Measurements from ENCODE around the gene SPP2.

Gene SPP2

GRCh38 chr2:234078129-234078528 is 27.6 kb downstream of the SPP2 start:
- H3K27me3 ChIP-seq (replicated peaks; ENCODE audit: control insufficient read depth, insufficient read depth, low read length), result no peaks in the 10 kb centered on the region
- no peak overlapping the region for H3K4me3 ChIP-seq (replicated peaks; ENCODE audit: low read depth, low read length)
- no peak for DNase-seq (ENCODE audit: extremely low read depth, insufficient read length)
- TF ChIP-seq CTCF (IDR thresholded peaks at IDR 0.05; ENCODE audit: insufficient read depth, low read length, poor library complexity, severe bottlenecking), result no peak
- H3K36me3 ChIP-seq (ENCODE audit: control insufficient read depth, insufficient read depth, low read length), result no peaks in the 10 kb centered on the region

GRCh38 chr2:234081970-234082822 is 31.7 kb downstream of the SPP2 start:
- TF ChIP-seq CTCF (IDR thresholded peaks at IDR 0.05; ENCODE audit: insufficient read depth, low read length, poor library complexity, severe bottlenecking), result no peak
- DNase-seq (ENCODE audit: extremely low read depth, insufficient read length), result no peak
- no peaks in the 10 kb centered on the region for H3K36me3 ChIP-seq (ENCODE audit: control insufficient read depth, insufficient read depth, low read length)
- no peaks in the 10 kb centered on the region; the same call in 1 of the 2 replicates for H3K27me3 ChIP-seq (replicated peaks; ENCODE audit: control insufficient read depth, insufficient read depth, low read length)
- no peak overlapping the region for H3K4me3 ChIP-seq (replicated peaks; ENCODE audit: low read depth, low read length)

- H3K36me3 ChIP-seq (ENCODE audit: control insufficient read depth, insufficient read depth, low read length), result no peaks in the 10 kb centered on the region
- no peak overlapping the region for H3K4me3 ChIP-seq (replicated peaks; ENCODE audit: low read depth, low read length)
- DNase-seq (ENCODE audit: extremely low read depth, insufficient read length), result no peak
- H3K27me3 ChIP-seq (replicated peaks; ENCODE audit: control insufficient read depth, insufficient read depth, low read length), result no peaks in the 10 kb centered on the region; the same call in 1 of the 2 replicates
- TF ChIP-seq CTCF (IDR thresholded peaks at IDR 0.05; ENCODE audit: insufficient read depth, low read length, poor library complexity, severe bottlenecking), result no peak
Measured at GRCh38 chr2:234083572-234084348, 33.3 kb downstream of the SPP2 start.

- Histone ChIP-seq H3K36me3 (ENCODE audit: control insufficient read depth, insufficient read depth, low read length) (no peaks in the 10 kb centered on the region), H3K27me3 (replicated peaks; ENCODE audit: control insufficient read depth, insufficient read depth, low read length) (peaks cover 1% of the 10 kb centered on the region), H3K4me3 (replicated peaks; ENCODE audit: low read depth, low read length) (no peak overlapping the region)
- TF ChIP-seq CTCF (IDR thresholded peaks at IDR 0.05; ENCODE audit: insufficient read depth, low read length, poor library complexity, severe bottlenecking), result no peak
- no peak for DNase-seq (ENCODE audit: extremely low read depth, insufficient read length)
Measured at GRCh38 chr2:234091432-234091879, 41.0 kb downstream of the SPP2 start.

GRCh38 chr2:234091883-234092282 is 41.4 kb downstream of the SPP2 start:
- Histone ChIP-seq H3K4me3 (replicated peaks; ENCODE audit: low read depth, low read length) (no peak overlapping the region), H3K36me3 (ENCODE audit: control insufficient read depth, insufficient read depth, low read length) (no peaks in the 10 kb centered on the region), H3K27me3 (replicated peaks; ENCODE audit: control insufficient read depth, insufficient read depth, low read length) (peaks cover 1% of the 10 kb centered on the region)
- TF ChIP-seq CTCF (IDR thresholded peaks at IDR 0.05; ENCODE audit: insufficient read depth, low read length, poor library complexity, severe bottlenecking), result no peak
- no peak for DNase-seq (ENCODE audit: extremely low read depth, insufficient read length)
